ENCODE results near the gene CEP295NL. TPM values are rescaled to one million over a fixed set of nuclear protein-coding genes. Genes with fewer than 3 reads are reported as not detected.
A peak's percentile ranks its signal among the peaks of the same experiment; 100 is the strongest.
"Not testable (repeated sequence)": the region's sequence is repeated elsewhere in the genome, so short reads cannot be mapped to it uniquely, and the experiment has no call there.

Gene CEP295NL
- total RNA-seq, 1 donor from 2014 or later: not detected

DNA sequence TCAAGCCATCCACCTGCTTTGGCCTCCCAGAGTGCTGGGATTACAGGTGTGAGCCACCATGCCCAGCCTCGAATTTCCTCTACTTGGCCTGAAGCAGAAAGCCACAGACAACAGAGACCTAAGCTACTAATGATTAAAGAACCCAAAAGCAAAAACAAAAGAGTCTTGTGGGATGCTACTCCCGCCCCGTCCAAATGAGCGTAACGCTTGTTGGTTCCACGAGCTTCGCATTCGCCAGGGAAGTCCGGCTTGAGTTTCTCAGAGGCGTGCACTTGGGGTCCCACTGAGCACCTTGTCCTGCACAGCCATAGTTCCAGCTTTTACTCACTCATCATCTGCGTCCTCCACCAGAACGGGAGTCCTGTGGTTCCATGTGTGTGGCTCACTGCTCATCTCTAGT, 16.0 kb downstream of the CEP295NL start:
- Mint-ChIP-seq H3K27ac (no peak overlapping the region), H3K4me1 (ENCODE audit: low read depth) (peaks cover 28% of the 10 kb centered on the region), H3K4me3 (ENCODE audit: low read depth) (no peak overlapping the region), H3K9me3 (no peaks in the 10 kb centered on the region), H3K36me3 (ENCODE audit: low read depth) (no peaks in the 10 kb centered on the region), H3K27me3 (ENCODE audit: low read depth) (peaks cover 10% of the 10 kb centered on the region)
- intact Hi-C loops (cut with micrococcal nuclease): no loop called here
- DNase-seq (ENCODE audit: low spot score): no peak

DNA sequence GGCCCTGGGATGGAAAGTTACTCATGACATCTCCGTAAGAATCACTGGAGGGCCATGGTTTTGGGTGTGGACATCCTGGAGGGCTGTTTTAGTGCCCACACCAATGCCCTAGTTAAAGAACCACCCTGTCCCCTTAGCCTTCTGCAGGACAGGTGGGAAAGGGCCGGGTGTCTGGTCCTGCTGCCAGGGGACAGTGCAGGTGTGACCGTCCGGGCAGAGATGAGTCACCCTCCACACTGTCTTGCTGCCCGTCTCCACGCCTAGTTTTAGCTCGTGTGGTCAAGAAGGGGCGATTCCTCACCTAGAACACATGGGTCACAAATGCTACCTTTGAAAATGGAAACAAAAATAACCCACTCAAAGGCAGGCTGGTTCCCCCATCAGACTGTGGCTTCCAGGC, 17.0 kb downstream of the CEP295NL start:
- no peak overlapping the region for H3K27ac Mint-ChIP-seq
- H3K36me3 Mint-ChIP-seq (ENCODE audit: low read depth): no peaks in the 10 kb centered on the region
- peaks cover 10% of the 10 kb centered on the region for H3K27me3 Mint-ChIP-seq (ENCODE audit: low read depth)
- peaks cover 19% of the 10 kb centered on the region for H3K4me1 Mint-ChIP-seq (ENCODE audit: low read depth)
- no peak for DNase-seq (ENCODE audit: low spot score)
- no peak overlapping the region for H3K4me3 Mint-ChIP-seq (ENCODE audit: low read depth)
- intact Hi-C loops (cut with micrococcal nuclease): no loop called here
- H3K9me3 Mint-ChIP-seq: no peaks in the 10 kb centered on the region

DNA sequence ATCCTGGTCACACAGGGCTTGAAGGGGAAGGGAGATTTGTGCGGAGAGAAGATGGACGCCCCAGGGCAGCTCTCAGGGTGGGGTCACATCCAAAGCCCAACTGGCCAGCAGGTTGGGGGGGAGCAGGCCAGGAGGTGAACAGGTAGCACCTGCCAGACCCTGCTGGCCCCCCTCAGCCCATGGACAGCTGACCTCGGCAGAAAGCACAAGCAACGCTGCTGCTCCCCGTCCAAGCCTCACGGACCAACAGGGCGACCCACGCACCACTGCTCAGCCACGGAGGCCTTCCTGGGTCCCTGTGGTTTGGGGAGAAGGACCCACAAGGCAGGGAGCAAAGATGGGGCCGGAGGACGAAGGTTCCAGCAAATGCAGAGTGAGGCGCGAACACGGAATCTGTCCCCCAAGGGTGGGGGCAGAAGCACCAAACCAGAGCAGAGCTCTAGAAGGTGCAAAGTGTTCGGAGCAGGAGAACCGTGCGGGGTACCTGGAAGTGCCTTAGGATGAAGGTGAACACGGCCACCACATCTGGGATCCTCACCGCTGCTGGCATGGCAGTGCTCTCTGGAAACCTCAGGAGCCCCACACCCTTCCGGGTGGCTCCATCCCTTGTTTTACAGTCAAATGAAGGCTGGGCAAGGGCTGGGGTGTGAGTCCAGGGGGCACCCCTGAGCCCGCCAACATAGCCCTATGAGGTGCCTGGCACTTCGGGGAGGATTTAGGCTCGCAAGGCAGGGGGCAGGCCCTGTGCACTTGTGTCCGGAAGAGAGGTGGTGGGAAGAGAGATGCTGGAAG, 17.9 kb downstream of the CEP295NL start:
- no peaks in the 10 kb centered on the region for H3K9me3 Mint-ChIP-seq
- no peak overlapping the region for H3K27ac Mint-ChIP-seq
- DNase-seq (ENCODE audit: low spot score): no peak
- H3K27me3 Mint-ChIP-seq (ENCODE audit: low read depth): peaks cover 12% of the 10 kb centered on the region
- no peak overlapping the region for H3K4me3 Mint-ChIP-seq (ENCODE audit: low read depth)
- intact Hi-C loops (cut with micrococcal nuclease): no loop called here
- H3K36me3 Mint-ChIP-seq (ENCODE audit: low read depth): no peaks in the 10 kb centered on the region
- peaks cover 17% of the 10 kb centered on the region for H3K4me1 Mint-ChIP-seq (ENCODE audit: low read depth)

DNA sequence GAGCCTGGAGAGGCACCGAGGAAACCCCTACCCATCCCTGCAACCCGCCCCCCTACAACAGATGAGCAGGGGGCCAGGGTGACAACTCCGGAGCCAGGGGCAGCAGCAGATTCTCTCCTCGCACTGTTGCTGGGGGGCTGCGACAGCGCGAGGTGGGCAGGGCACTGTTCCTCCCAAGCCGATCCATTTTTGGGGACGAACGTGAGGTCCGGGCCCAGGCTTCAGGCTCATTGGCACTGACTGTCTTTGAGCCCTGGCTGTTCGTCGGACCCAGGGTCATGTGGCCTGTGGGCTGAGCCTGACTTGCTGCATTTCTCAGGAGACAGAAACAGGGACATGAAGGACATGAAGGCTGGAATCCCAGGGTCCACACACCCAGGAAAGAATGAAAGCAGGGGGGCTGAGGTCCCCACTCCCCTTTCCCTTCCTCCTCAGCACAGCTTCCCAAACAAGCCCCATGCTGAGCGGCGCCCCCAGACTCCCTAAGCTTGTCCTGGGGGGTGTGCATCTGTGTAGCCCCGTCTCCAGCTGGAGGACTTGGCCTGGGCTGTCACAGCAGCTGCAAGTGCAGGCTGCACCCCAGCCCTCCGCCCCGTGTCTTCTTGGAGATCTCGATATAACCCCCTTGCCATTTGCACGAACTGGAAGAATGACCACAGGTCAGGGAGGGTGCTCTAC, 18.7 kb downstream of the CEP295NL start:
- H3K4me3 Mint-ChIP-seq (ENCODE audit: low read depth): no peak overlapping the region
- peaks cover 17% of the 10 kb centered on the region for H3K4me1 Mint-ChIP-seq (ENCODE audit: low read depth)
- peaks cover 10% of the 10 kb centered on the region for H3K27me3 Mint-ChIP-seq (ENCODE audit: low read depth)
- no peak for DNase-seq (ENCODE audit: low spot score)
- intact Hi-C loops (cut with micrococcal nuclease): no loop called here
- H3K9me3 Mint-ChIP-seq: no peaks in the 10 kb centered on the region
- no peak overlapping the region for H3K27ac Mint-ChIP-seq
- no peaks in the 10 kb centered on the region for H3K36me3 Mint-ChIP-seq (ENCODE audit: low read depth)

DNA sequence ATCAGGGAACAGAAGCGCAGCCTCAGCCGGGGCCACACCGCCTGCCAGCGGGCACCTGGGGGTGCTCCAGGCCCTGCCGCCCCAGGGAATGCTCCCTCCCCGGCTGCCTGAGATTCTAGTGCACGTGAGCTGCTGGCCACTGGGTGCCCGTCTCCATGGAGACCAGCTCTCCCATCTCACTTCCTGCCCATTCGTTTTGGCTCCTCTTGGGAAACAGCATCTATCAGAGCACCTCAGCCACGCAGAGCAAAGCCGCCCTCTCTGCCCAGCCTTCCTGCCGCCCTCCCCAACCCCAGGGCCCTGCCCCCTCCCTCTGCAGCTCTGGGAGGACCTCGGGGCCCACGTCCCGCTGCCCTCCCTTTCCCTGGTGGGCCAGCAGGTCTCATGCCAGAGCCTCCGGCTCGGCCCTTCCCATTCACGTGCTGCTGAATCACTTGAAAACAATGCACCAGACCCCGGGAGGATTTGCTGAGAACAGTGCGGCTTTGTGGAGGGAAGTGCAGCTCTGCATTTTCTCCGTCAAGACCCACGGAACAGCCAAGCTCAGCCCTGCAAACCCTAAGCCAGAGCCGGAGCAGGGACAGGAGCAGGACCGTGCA, 19.4 kb downstream of the CEP295NL start:
- no peak for DNase-seq (ENCODE audit: low spot score)
- no peaks in the 10 kb centered on the region for H3K9me3 Mint-ChIP-seq
- H3K36me3 Mint-ChIP-seq (ENCODE audit: low read depth): no peaks in the 10 kb centered on the region
- no peak overlapping the region for H3K27ac Mint-ChIP-seq
- peaks cover 18% of the 10 kb centered on the region for H3K4me1 Mint-ChIP-seq (ENCODE audit: low read depth)
- H3K4me3 Mint-ChIP-seq (ENCODE audit: low read depth): no peak overlapping the region
- intact Hi-C loops (cut with micrococcal nuclease): no loop called here
- H3K27me3 Mint-ChIP-seq (ENCODE audit: low read depth): peaks cover 7% of the 10 kb centered on the region

DNA sequence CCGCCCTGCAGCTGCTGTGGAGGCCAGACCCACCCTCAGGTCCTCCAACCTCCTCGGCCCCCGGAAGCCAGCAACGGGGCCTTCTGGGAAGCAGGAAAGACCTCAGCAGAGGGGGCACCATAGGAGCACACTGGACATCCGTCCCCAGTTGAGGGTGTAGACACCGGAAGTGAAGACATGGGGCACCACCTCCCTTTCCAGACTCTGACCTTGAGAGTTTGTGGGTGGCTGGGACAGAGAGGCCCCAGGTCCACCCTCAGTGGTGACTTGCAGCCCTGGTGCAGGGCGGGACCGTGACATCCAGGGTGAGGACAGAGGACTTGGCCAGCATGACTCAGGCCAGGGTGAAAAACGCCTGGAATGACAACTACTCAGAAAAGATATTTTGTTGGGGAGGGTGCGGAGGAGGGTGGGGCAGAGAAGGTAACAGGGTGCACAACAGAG, 19.9 kb downstream of the CEP295NL start:
- no peak for DNase-seq (ENCODE audit: low spot score)
- intact Hi-C loops (cut with micrococcal nuclease): no loop called here
- H3K4me1 Mint-ChIP-seq (ENCODE audit: low read depth): peaks cover 18% of the 10 kb centered on the region
- no peaks in the 10 kb centered on the region for H3K9me3 Mint-ChIP-seq
- no peaks in the 10 kb centered on the region for H3K36me3 Mint-ChIP-seq (ENCODE audit: low read depth)
- no peak overlapping the region for H3K4me3 Mint-ChIP-seq (ENCODE audit: low read depth)
- H3K27ac Mint-ChIP-seq: no peak overlapping the region
- peaks cover 7% of the 10 kb centered on the region for H3K27me3 Mint-ChIP-seq (ENCODE audit: low read depth)

DNA sequence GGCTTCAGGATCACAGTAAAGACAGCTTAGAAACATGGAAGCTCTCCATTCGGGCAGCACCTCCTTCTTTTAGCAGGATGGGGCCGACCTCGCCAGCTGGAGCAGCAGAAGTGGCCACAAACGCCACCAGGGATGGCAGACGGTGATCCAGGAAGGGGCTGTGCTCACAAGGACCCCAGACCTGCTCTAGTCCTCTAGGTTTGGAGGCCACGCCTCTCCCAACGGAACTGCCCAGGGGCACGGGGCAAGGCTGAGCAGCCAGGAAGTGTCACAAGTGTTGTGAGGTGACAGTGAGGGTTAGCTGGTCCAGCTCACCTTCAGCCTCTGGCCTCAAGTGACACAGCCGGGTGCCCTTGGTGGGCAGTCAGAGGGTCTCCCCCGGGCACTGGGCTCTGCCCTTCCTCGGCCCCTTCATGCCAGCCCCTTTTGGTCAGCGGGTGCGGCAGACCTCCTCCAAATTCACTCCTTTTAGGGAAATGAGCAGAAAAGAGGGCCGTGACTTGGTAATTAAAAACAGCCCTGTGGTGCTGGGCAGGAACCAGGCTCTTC, 20.4 kb downstream of the CEP295NL start:
- Mint-ChIP-seq H3K36me3 (ENCODE audit: low read depth) (no peaks in the 10 kb centered on the region), H3K4me1 (ENCODE audit: low read depth) (peaks cover 18% of the 10 kb centered on the region), H3K4me3 (ENCODE audit: low read depth) (no peak overlapping the region), H3K27me3 (ENCODE audit: low read depth) (peaks cover 6% of the 10 kb centered on the region), H3K27ac (no peak overlapping the region), H3K9me3 (no peaks in the 10 kb centered on the region)
- no peak for DNase-seq (ENCODE audit: low spot score)
- intact Hi-C loops (cut with micrococcal nuclease): no loop called here

DNA sequence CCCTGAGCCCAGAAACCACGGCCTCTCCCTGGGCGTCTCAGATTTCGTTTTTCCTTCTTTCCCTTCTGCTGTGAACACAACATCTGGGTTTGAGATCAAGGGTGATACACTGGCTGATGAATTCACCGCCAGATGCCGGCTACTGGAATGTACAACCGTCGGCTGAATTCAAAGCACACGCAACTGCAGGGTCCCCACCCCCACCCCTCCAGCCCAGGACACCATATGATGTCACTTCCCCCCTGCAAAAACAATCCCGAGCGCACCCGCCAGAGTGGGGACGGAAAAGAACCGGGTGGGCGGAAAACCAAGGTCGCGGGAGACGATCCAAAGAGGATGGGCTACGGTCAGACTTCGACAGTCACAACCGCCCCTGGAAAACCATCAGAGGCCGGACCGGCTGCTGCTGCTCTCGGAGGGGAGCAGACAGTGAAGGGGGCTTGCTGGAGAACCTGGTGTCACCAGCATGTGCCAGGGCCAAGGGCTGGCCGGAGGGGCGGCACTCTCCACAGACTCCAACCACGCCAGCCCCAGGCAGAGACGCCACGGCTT, 23.3 kb downstream of the CEP295NL start:
- Mint-ChIP-seq H3K27me3 (ENCODE audit: low read depth) (peaks cover 15% of the 10 kb centered on the region), H3K9me3 (no peaks in the 10 kb centered on the region), H3K27ac (peak overlapping the region; percentile 42), H3K4me3 (ENCODE audit: low read depth) (no peak overlapping the region), H3K4me1 (ENCODE audit: low read depth) (peaks cover 20% of the 10 kb centered on the region), H3K36me3 (ENCODE audit: low read depth) (no peaks in the 10 kb centered on the region)
- intact Hi-C loops (cut with micrococcal nuclease): no loop called here
- DNase-seq (ENCODE audit: low spot score): no peak

DNA sequence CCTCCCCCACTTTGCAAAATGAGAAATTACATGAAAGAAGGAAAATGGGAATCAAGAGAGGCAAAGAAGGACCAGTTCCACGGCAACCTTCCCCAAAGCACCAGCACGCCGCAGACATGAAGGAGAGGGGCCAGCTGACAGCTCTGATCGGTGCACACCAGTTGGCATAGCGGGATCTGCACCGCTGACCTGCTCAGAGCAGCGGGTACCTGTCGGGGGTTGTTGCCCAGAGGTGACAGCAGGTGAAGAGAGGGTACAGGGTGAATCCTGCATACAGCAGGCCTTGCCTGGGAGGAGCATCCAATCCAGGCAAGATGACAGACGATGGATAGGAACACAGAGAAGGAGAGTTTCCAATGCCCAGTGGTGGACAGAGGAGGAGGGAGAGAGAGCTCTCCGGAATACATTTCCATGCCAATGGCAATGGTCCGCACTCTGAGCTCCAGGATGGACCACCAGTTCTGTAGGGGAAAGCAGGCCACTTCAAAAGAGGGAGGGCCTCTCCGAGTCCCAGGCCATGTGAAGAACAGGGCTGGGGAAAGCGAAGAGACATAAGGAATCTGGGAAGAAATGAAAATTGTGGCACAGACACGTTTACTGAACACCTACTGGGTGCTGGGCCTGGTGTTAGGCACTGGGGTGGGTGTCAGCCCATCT, 24.0 kb downstream of the CEP295NL start:
- H3K9me3 Mint-ChIP-seq: no peaks in the 10 kb centered on the region
- DNase-seq (ENCODE audit: low spot score): no peak
- peaks cover 20% of the 10 kb centered on the region for H3K4me1 Mint-ChIP-seq (ENCODE audit: low read depth)
- H3K27ac Mint-ChIP-seq: no peak overlapping the region
- intact Hi-C loops (cut with micrococcal nuclease): no loop called here
- no peaks in the 10 kb centered on the region for H3K36me3 Mint-ChIP-seq (ENCODE audit: low read depth)
- peaks cover 18% of the 10 kb centered on the region for H3K27me3 Mint-ChIP-seq (ENCODE audit: low read depth)
- no peak overlapping the region for H3K4me3 Mint-ChIP-seq (ENCODE audit: low read depth)

DNA sequence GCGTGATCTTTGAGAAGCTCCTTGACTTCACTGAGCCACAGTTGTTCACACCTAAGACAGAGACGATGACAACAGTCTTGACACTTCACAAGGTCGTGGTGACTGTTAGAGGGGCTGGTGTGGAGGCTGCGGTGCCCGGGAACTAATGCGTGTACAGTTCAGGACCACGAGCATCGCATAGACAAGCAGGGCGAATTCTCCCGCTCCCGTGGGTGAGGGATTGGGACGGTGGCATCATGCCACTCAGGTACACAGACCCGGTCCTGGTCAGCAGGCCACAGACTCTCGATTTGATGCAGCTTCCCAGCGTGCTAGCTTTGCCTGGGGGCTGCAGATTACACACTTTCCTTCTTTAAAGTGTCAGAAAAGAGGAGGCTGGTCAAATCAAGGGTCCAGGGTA, 24.7 kb downstream of the CEP295NL start:
- no peak overlapping the region for H3K4me3 Mint-ChIP-seq (ENCODE audit: low read depth)
- intact Hi-C loops (cut with micrococcal nuclease): no loop called here
- no peak for DNase-seq (ENCODE audit: low spot score)
- H3K36me3 Mint-ChIP-seq (ENCODE audit: low read depth): no peaks in the 10 kb centered on the region
- peaks cover 18% of the 10 kb centered on the region for H3K27me3 Mint-ChIP-seq (ENCODE audit: low read depth)
- H3K9me3 Mint-ChIP-seq: no peaks in the 10 kb centered on the region
- H3K4me1 Mint-ChIP-seq (ENCODE audit: low read depth): peaks cover 19% of the 10 kb centered on the region
- H3K27ac Mint-ChIP-seq: no peak overlapping the region

DNA sequence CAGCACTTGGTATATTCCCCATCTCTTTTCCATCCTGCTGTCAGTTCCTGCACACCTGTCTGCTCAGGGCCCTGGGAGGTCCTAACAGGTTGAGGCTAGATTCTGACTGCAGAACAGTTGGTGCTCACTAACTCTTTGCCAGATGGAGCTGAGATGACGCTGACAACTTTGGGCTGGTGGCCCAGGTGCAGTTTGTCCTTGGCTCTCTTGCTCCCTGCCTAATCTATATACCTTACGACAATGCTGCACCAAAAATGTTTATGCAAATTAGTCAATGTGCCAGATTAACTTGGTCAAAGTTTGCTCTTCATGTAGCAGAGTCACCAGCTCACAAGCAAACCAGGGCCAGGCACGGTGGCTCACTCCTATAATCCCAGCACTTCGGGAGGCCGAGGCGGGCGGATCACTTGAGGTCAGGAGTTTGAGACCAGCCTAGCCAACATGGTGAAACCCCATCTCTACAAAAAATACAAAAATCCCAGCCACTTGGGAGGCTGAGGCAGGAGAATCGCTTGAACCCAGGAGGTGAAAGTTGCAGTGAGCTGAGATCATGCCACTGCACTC, 26.0 kb downstream of the CEP295NL start:
- intact Hi-C loops (cut with micrococcal nuclease); H3K4me3 Mint-ChIP-seq (ENCODE audit: low read depth); H3K9me3 Mint-ChIP-seq; H3K36me3 Mint-ChIP-seq (ENCODE audit: low read depth); H3K27ac Mint-ChIP-seq; DNase-seq (ENCODE audit: low spot score): not testable (repeated sequence)
- Mint-ChIP-seq H3K4me1 (ENCODE audit: low read depth) (peaks cover 16% of the 10 kb centered on the region), H3K27me3 (ENCODE audit: low read depth) (peaks cover 18% of the 10 kb centered on the region)

DNA sequence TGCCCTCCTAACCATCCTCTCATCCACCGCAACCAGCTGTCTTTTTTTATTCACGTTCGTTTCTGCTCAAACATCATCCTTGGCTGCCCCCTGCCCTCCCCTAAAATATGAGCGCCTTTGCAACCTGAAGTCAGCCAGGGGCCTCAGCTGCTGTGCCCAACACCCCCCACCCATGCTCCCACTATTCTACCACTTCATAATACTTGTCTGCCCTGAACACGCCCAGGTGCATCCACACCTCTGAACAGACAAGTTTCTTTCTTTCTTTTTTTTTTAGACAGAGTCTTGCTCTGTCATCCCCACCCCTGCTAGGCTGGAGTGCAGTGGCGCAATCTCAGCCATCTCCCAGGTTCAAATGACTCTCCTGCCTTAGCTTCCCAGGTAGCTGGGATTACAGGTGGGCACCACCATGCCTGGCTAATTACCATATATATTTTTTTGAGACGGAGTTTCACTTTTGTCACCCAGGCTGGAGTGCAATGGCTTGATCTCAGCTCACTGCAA, 26.9 kb downstream of the CEP295NL start:
- no peaks in the 10 kb centered on the region for H3K9me3 Mint-ChIP-seq
- H3K27ac Mint-ChIP-seq: no peak overlapping the region
- intact Hi-C loops (cut with micrococcal nuclease): no loop called here
- peaks cover 16% of the 10 kb centered on the region for H3K4me1 Mint-ChIP-seq (ENCODE audit: low read depth)
- no peak for DNase-seq (ENCODE audit: low spot score)
- no peak overlapping the region for H3K4me3 Mint-ChIP-seq (ENCODE audit: low read depth)
- H3K27me3 Mint-ChIP-seq (ENCODE audit: low read depth): peaks cover 18% of the 10 kb centered on the region
- no peaks in the 10 kb centered on the region for H3K36me3 Mint-ChIP-seq (ENCODE audit: low read depth)

All from activated T-helper 2 cell treated with anti-CD3 and anti-CD28 coated beads, Interferon-gamma antibody, Interleukin-2, Interleukin-4, amounts not matched to agents 10 μg/mL and 5 μg/mL and 100 μg/mL, durations not matched to agents 14 hours and 24 hours and 36 hours (primary cell).